Keratinocyte (primary cell): ENCODE measurements around the gene ERC2.

ENCODE experiments used
- EZH2 ChIP-seq: IDR thresholded peaks from one replicate; pipeline ENCODE4 v1.6.1; 2012; ENCODE audit warnings: inconsistent platforms, mild to moderate bottlenecking, low read length, moderate library complexity
- TF ChIP-seq, protein P1 (sequence below), 3 experiments: IDR thresholded peaks in 1 of 3; conservative IDR thresholded peaks in 1 of 3; optimal IDR thresholded peaks in 1 of 3; 2 replicates in 2 of 3; 3 replicates in 1 of 3; pipeline versions ENCODE3 to v1.5.1; 2011; ENCODE audit warnings: low read length in 3 of 3, mild to moderate bottlenecking in 3 of 3, moderate library complexity in 2 of 3, control low read depth in 1 of 3, inconsistent platforms in 1 of 3; ENCODE audit not compliant: insufficient read depth in 2 of 3; ENCODE audit errors: extremely low read depth in 1 of 3

- TF ChIP-seq, protein P1, sequence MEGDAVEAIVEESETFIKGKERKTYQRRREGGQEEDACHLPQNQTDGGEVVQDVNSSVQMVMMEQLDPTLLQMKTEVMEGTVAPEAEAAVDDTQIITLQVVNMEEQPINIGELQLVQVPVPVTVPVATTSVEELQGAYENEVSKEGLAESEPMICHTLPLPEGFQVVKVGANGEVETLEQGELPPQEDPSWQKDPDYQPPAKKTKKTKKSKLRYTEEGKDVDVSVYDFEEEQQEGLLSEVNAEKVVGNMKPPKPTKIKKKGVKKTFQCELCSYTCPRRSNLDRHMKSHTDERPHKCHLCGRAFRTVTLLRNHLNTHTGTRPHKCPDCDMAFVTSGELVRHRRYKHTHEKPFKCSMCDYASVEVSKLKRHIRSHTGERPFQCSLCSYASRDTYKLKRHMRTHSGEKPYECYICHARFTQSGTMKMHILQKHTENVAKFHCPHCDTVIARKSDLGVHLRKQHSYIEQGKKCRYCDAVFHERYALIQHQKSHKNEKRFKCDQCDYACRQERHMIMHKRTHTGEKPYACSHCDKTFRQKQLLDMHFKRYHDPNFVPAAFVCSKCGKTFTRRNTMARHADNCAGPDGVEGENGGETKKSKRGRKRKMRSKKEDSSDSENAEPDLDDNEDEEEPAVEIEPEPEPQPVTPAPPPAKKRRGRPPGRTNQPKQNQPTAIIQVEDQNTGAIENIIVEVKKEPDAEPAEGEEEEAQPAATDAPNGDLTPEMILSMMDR (optimal IDR thresholded peaks at IDR 0.05 in 1 of 3, IDR thresholded peaks at IDR 0.05 in 1 of 3, conservative IDR thresholded peaks at IDR 0.05 in 1 of 3; ENCODE audit: extremely low read depth in 1 of 3, insufficient read depth in 2 of 3, low read length in 3 of 3), result no peak
- TF ChIP-seq EZH2, result no peak
Measured at GRCh38 chr3:55857633-55858032, 610.6 kb downstream of the ERC2 start.
